Measurements from ENCODE around the gene HAAO. TPM values are rescaled to one million over a fixed set of nuclear protein-coding genes. Genes with fewer than 3 reads are reported as not detected.

Gene HAAO
- total RNA-seq, 6 experiments from 2014 or later, result 0.30 to 0.58 (median 0.47) TPM; not detected in 2

DNA sequence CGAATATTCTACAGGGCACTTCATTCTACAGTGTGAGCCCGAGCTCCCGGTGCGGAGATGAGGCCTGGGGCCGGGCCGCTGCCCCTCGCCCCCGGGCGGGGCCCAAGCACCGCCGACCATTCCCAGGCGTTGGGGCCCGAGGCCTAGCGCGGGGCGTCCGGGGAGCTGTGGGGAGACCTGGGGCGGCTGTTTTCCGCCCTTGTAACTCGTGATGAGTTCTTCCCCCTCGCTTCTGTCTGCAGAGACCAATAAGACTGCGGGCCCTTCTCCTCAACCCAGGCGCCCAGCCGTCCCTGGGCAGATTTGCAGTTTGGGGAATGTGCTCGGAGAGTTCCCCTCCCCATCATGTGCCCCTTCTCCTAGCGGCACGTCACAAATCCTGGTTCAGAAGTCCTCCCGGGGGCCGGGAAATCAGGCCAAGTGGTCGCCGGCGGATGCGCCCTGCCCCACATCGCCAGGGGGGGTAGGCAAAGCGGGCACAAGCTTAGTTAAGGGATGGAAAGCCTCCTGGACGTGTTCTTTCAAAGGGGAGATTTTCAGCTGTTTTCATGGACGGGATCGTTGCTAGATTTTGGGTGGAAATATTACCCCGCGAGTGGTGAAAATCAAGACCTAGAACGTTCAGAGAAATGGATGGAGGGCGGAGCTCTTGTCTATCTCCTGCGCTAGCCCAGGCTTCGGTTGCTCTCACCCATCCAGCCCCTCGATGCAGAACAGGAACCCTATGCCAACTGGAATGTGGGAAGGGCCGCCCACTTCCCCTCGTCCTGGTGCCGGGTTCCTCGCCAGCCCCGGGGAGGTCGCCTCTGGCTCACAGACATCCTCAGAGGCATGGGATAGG is 18.8 kb upstream of the HAAO start:
- peaks cover 6% of the 10 kb centered on the region for H3K9me3 Mint-ChIP-seq
- H3K4me3 Mint-ChIP-seq, result peak overlapping the region; percentile 90
- DNase-seq, result no peak
- peaks cover 4% of the 10 kb centered on the region for H3K27me3 Mint-ChIP-seq (ENCODE audit: insufficient read depth)
- peaks cover 7% of the 10 kb centered on the region; the same call in 1 of the 2 replicates for H3K36me3 Mint-ChIP-seq (ENCODE audit: low read depth)
- TF ChIP-seq, protein P1, sequence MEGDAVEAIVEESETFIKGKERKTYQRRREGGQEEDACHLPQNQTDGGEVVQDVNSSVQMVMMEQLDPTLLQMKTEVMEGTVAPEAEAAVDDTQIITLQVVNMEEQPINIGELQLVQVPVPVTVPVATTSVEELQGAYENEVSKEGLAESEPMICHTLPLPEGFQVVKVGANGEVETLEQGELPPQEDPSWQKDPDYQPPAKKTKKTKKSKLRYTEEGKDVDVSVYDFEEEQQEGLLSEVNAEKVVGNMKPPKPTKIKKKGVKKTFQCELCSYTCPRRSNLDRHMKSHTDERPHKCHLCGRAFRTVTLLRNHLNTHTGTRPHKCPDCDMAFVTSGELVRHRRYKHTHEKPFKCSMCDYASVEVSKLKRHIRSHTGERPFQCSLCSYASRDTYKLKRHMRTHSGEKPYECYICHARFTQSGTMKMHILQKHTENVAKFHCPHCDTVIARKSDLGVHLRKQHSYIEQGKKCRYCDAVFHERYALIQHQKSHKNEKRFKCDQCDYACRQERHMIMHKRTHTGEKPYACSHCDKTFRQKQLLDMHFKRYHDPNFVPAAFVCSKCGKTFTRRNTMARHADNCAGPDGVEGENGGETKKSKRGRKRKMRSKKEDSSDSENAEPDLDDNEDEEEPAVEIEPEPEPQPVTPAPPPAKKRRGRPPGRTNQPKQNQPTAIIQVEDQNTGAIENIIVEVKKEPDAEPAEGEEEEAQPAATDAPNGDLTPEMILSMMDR (IDR thresholded peaks at IDR 0.05), result no peak
- peak overlapping the region; percentile 98 for H3K27ac Mint-ChIP-seq
- H3K4me1 Mint-ChIP-seq (ENCODE audit: low read depth), result peaks cover 18% of the 10 kb centered on the region

DNA sequence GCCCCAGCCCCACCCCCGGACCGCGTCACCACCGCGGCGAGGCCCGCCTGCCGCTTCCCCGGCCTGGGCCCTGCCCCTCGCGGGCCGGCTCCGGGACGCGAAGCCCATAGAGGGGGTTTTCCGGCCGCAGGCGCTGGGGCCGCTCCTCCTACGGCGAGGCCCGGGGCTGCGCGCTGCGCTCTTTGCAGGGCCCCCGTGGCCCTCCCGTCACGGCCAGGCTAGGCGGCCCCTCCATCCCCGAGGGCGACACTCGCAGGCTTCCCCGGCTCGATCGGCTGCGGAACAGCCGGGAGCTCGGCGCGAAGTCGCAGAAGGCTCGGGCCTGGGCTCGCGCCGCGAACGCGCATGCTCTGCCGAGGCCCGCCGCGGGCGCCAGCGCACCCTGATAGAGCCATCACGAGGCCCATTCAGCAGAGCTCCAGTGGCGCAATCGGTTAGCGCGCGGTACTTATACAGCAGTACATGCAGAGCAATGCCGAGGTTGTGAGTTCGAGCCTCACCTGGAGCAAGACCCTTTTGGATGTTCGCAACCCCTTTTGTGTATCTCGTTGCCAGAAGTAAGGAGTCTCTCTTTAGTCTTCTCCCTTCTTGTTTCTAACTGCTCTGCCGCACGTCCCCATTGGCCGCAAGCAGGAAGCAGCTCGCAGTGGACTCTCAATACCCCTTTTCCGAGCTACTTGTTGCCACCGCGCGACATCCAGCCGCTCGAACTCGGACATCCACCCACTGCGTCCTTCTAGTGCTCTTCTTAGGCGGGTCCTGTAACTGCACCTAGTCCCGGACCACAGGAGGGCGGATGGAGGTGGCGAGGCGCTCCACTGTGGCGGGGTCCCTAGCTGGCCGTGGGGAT is 18.0 kb upstream of the HAAO start:
- Mint-ChIP-seq H3K36me3 (ENCODE audit: low read depth) (peaks cover 7% of the 10 kb centered on the region; the same call in 1 of the 2 replicates), H3K9me3 (peaks cover 6% of the 10 kb centered on the region), H3K4me1 (ENCODE audit: low read depth) (peaks cover 18% of the 10 kb centered on the region), H3K4me3 (peak overlapping the region; percentile 90), H3K27ac (peak overlapping the region; percentile 98), H3K27me3 (ENCODE audit: insufficient read depth) (peaks cover 7% of the 10 kb centered on the region)
- TF ChIP-seq, protein P1 (IDR thresholded peaks at IDR 0.05), result no peak; the same call in none of the 2 replicates
- peak; percentile 96 for DNase-seq

DNA sequence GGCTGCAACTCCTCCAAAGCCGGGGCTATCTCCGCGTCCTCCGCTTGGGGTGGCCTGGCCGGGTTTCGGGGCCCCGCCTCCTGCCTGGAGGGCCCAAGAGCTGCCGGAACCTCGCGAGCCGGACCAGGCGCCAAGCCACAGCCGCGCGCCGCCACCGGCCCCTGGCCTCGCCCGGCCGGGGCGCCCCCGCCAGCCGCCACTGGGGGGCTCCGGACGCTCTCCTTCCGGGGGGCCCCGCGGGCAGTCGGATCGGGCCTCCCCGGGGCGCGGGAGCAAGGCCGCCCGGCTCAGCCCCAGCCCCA is 17.4 kb upstream of the HAAO start:
- Mint-ChIP-seq H3K27ac (peak overlapping the region; percentile 91), H3K9me3 (peaks cover 6% of the 10 kb centered on the region), H3K4me1 (ENCODE audit: low read depth) (peaks cover 18% of the 10 kb centered on the region), H3K4me3 (peak overlapping the region; percentile 90), H3K36me3 (ENCODE audit: low read depth) (peaks cover 7% of the 10 kb centered on the region; the same call in 1 of the 2 replicates), H3K27me3 (ENCODE audit: insufficient read depth) (peaks cover 10% of the 10 kb centered on the region)
- TF ChIP-seq, protein P1 (IDR thresholded peaks at IDR 0.05), result peak; percentile 74
- peak; percentile 83 for DNase-seq

DNA sequence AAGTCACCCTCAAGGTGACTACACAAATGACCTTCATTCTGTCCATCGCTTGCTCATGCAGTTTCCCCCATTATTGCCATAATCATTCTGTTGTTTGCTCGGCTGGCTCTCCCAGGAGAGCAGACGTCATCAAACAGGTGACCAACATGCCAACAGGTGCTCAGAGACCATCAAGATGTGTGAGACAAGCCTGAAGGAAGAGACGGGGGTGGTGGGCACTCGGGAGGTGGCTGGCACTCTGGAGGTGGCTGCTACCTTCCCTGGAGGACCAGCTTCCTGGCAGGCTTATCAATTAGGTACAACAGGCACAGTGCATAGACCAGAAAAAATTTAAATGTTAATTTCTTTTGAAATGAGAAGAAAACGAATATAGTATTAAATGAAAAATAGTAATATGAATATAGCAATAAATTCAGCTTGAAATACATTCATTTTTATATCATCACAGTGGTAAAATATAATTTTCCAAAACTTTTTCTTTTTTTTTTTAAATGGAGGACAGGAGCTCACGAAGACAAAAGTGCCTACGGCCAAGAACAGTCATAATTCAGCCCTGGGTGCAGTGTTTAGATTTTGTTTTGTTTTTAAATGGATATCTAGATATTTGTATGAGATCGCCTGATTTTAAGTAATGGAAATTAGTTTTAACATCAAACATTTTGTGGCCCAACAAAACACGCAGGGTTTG is 16.9 kb upstream of the HAAO start:
- TF ChIP-seq, protein P1 (IDR thresholded peaks at IDR 0.05), result no peak
- peaks cover 18% of the 10 kb centered on the region for H3K4me1 Mint-ChIP-seq (ENCODE audit: low read depth)
- H3K4me3 Mint-ChIP-seq, result peak overlapping the region; percentile 90
- DNase-seq, result no peak
- H3K27ac Mint-ChIP-seq, result peak overlapping the region; percentile 91
- H3K27me3 Mint-ChIP-seq (ENCODE audit: insufficient read depth), result peaks cover 14% of the 10 kb centered on the region
- H3K9me3 Mint-ChIP-seq, result peaks cover 6% of the 10 kb centered on the region
- H3K36me3 Mint-ChIP-seq (ENCODE audit: low read depth), result peaks cover 6% of the 10 kb centered on the region; the same call in 1 of the 2 replicates

DNA sequence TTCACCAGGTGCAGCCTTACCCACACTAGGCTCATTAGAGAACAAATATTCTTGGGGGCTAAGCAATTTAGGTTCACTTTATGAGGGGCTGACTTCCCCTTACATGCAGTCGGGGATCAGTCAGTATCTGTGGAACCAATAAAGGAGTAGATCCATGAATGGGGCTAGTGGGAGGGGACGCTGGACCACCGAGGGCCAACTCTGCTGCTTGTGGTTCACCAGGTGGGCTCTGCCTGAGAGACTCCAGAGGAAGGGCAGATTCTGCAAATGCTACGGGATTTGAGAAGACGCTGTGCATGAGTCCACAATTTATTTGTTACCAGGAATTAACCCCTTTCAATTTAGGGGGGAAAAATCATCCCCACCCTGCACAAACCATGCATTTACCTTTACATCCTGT is 15.9 kb upstream of the HAAO start:
- TF ChIP-seq, protein P1 (IDR thresholded peaks at IDR 0.05), result no peak
- Mint-ChIP-seq H3K4me3 (peak overlapping the region; percentile 53; the same call in 1 of the 2 replicates), H3K27ac (no peak overlapping the region)

More for the DNA sequence above, 15.9 kb upstream of the HAAO start:
- no peaks in the 10 kb centered on the region for H3K9me3 Mint-ChIP-seq
- H3K36me3 Mint-ChIP-seq (ENCODE audit: low read depth), result no peaks in the 10 kb centered on the region
- peaks cover 18% of the 10 kb centered on the region for H3K4me1 Mint-ChIP-seq (ENCODE audit: low read depth)
- H3K27me3 Mint-ChIP-seq (ENCODE audit: insufficient read depth), result peaks cover 19% of the 10 kb centered on the region
- no peak for DNase-seq

Measured in HFFc6 (cell line).